SW480 (cell line): ENCODE results near the gene TAS2R40.

Source experiments
- DNase-seq: peaks from one replicate; pipeline ENCODE4 v3.0.0-alpha.2; 2016; ENCODE audit warnings: low spot score

The TAS2R40 gene

DNA sequence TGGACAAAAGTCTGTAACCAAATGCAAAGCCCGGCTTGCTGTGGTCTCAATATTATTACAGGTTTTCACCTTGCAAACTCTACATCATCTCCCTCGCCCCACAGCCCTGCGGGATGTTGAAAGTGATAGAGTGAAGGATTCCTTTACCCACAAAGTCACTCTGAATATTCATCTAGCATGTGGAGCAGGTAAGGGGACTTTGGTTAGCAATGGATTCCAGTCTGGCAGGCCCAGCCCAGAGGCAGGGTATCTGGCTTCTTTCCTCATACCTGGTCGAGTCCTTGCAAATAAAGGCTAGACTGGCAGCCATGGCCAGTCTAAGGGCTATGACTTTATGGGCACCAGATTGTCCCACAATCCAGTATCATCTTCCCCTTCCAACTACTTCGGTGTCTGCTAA is 3.2 kb downstream of the TAS2R40 start:
- DNase-seq, result no peak

- DNase-seq, result no peak
These were observed 6.0 kb downstream of the TAS2R40 start for GRCh38 chr7:143227806-143228205.

GRCh38 chr7:143229054-143229790 is 7.4 kb downstream of the TAS2R40 start:
- DNase-seq, result no peak

DNA sequence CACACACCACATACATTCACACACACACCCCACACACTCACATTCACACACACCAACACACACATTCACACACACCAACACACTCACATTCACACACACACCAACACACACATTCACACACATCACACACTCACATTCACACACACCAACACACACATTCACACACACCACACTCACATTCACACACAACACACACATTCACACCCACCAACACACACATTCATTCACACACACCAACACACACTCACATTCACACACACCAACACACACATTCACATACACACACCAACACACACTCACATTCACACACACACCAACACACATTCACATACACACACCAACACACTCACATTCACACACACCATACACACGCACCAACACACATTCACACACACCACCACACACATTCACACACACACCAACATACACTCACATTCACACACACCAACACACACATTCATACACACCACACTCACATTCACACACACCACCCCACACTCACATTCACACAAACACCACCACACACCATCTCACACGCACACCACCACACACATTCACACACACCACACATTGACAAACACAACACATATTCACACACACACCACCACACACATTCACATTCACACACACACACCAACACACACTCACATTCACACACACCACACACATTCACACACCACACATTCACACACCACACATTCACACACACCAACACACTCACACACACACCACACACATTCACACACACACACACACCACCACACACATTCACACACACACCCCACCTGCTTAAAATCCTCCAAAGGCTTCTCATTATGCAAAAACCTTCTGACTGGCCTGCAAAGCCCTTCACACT is 9.0 kb downstream of the TAS2R40 start:
- no peak for DNase-seq

GRCh38 chr7:143233816-143234532 is 12.1 kb downstream of the TAS2R40 start:
- no peak for DNase-seq

DNA sequence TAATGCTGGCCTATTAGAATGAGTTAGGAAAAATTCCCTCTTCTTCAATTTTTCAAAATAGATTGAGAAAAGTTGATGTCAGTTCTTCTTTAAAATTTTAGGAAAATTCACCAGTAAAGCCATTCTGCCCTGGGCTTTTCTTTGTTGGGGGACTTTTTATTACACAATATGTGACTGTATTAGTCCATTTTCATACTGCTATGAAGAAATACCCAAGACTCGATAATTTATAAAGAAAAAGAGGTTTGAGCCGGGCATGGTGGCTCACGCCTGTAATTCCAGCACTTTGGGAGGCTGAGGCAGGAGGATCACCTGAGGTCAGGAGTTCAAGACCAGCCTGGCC is 12.7 kb downstream of the TAS2R40 start:
- no peak for DNase-seq

DNA sequence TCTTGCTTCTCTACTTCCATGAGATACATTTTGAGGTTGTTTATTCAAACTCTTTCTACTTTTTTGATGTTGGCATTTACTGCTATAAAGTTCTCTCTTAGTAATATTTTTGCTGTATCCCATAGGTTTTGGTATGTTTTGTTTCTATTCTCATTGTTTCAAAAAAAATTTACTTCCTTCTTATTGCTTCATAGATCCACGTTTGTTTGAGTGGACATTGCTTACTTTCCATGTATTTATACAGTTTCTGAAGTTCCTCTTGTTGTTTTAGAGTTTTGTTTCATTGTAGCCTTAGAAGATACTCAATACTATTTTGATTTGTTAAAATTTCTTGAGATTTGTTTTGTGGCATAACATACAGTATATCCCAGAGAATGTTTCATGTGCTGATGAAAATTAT is 13.7 kb downstream of the TAS2R40 start:
- no peak for DNase-seq

GRCh38 chr7:143236408-143236990 is 14.7 kb downstream of the TAS2R40 start:
- DNase-seq, result no peak

DNA sequence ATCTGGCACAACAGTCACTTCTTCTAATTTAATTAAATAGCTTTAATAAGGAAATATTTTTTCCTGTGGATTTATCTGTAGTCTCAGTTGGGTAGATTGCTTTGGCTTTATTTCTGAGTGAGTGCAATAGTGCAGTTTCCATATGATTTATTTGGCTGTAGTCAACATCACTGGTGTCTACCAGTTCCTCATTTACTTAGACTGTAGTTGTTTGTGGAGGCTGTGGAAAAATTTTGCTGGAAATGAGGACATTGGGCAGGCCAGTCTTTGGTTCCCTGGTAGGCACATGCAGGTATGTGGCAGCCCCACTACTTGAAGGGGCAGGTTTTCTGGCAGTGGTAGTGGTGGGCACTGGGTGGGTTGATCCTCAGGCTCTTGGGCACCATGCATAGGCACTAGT is 15.5 kb downstream of the TAS2R40 start:
- DNase-seq, result no peak

GRCh38 chr7:143238289-143238980 is 16.6 kb downstream of the TAS2R40 start:
- no peak for DNase-seq

DNA sequence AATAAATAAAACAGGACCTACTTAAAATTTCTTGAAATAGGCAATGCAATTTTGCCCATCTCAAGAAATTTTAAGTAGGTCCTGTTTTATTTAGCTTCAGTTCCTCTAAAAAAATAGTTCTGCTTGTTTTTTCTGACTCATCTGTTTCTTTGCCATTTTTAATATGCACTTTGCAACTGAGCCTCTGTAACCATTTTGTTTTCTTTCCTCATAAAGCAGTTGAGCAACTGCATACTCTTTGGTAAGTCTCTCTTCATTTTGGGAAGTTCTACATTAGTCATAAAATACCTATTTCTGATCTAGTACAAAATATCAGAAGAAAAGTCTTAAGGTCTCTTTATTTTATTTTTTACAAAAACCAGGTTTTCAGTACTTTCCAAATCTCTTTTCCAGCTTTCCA is 18.0 kb downstream of the TAS2R40 start:
- no peak for DNase-seq

- DNase-seq, result peak; percentile 83
These were observed 18.7 kb downstream of the TAS2R40 start for GRCh38 chr7:143240291-143241168.

GRCh38 chr7:143242306-143242705 is 20.5 kb downstream of the TAS2R40 start:
- no peak for DNase-seq

- peak; percentile 30 for DNase-seq
These were observed 21.3 kb downstream of the TAS2R40 start for GRCh38 chr7:143243111-143243510.

GRCh38 chr7:143243614-143244013 is 21.8 kb downstream of the TAS2R40 start:
- DNase-seq, result no peak

DNA sequence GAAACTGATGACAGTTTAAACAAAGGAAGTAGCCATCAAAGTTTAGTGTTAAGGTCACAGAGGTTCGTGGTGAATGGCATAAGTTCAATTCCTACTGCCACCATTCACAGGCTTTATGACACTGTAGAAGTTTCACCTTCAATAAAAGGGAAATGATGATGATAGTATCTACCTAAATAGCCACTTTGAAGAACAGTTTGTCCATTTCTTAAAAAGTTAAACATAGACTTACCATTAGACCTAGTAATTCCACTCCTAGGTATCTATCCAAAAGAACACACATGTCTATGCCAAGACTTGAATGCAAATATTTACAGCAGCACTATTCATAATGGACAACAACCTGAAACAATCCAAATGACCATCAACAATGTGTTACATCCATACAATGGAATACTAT is 22.5 kb downstream of the TAS2R40 start:
- no peak for DNase-seq

DNA sequence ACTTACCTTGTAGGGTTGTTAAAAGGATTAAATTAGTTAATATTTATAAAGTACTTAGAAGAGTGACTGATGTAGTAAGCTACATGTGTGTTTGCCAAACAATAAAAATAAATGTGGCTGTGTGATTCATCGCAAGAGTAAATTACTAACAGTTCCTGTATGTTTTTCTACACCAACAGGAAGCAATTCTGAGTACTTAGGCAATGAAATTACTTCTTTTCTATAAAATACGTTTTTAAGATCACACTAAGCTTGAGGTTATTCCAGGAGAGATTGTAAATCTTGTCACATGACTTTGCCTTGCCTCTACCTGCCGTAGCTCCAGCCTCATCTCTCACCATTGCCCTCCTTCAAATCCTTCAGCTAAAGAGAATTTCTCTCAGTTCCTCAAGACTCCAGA is 23.3 kb downstream of the TAS2R40 start:
- DNase-seq, result peak; percentile 18

- DNase-seq, result no peak
These were observed 25.5 kb downstream of the TAS2R40 start for GRCh38 chr7:143247372-143247771.

- DNase-seq, result no peak
These were observed 27.0 kb downstream of the TAS2R40 start for GRCh38 chr7:143248761-143249354.

DNA sequence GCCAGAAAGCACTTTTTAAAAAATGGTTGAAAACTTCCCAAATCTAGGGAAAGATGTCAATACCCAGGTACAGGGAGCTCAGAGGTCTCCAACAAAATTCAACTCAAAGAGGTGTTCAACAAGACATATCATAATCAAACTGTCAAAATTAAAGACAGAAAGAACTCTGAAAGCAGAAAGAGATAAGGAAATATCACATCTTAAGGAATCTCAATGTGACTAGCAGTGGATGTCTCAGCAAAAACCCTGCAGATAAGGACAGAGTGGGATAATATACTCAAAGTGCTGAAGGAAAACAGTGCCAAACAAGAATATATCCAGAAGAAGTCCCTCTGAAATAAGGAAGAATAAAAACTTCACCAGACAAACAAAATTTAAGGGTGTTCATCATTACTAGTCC is 28.4 kb downstream of the TAS2R40 start:
- no peak for DNase-seq
